K562 (cell line): ENCODE results near the gene S100A4. TPM values are rescaled to one million over a fixed set of nuclear protein-coding genes. Genes with fewer than 3 reads are reported as not detected.

ENCODE experiments used
- ATAC-seq: fragments of 200-7000 bp; cut with Tn5 transposase; 3 replicates; pipeline ENCODE4 v1.9.1; 2020; ENCODE audit warnings: moderate library complexity
- BruUV-seq: library from RNA; stranded (reverse); fragments of 400-500 nt; replicated peaks from 2 replicates; lab custom pipeline; 2021; lab: Mats Ljungman, UMichigan
- CTCF ChIA-PET: fragments of 300-600 bp; formaldehyde crosslinking; extraction: SDS; loops from one replicate; lab custom pipeline; 2021; ENCODE audit warnings: low intra/inter-chr PET ratio; lab: Yijun Ruan, JAX
- POLR2A ChIA-PET: fragments of 300-600, 350-650 bp; sonication (Branson Sonifier 250); formaldehyde crosslinking; extraction: SDS; loops from one replicate; lab custom pipeline; 2021; ENCODE audit warnings: antibody characterized with exemption, inconsistent platforms; lab: Yijun Ruan, JAX
- DNase-seq, 4 experiments: peaks; one replicate each; pipeline versions ENCODE4 v3.0.0 to v3.0.0-alpha.2; 2011 to 2018; ENCODE audit warnings: low spot score in 3 of 4, mixed read lengths in 3 of 4; ENCODE audit errors: extremely low read depth in 1 of 4
- FAIRE-seq: peaks from 2 replicates; lab custom pipeline; 2011; peaks lifted over from hg19 to GRCh38; lab: Jason Lieb, UNC
- H2AFZ ChIP-seq: 2 replicates; pipeline ENCODE4 v1.6.0; 2011; ENCODE audit warnings: low read depth, low read length, control low read depth, inconsistent platforms
- H3K27ac ChIP-seq: fragments of 200-600 bp; 3 replicates; pipeline ENCODE4 v1.8.0; 2011; ENCODE audit warnings: low read depth, mild to moderate bottlenecking, control low read depth, inconsistent platforms, low read length, moderate library complexity, mixed read lengths; ENCODE audit errors: extremely low read depth
- H3K27me3 ChIP-seq, 2 experiments: fragments of 300-600 bp in 1 of 2; 2 replicates in 1 of 2; 3 replicates in 1 of 2; pipeline versions ENCODE4 v1.6.0 to v1.8.0; 2011; ENCODE audit warnings: inconsistent platforms in 2 of 2, low read length in 2 of 2, mild to moderate bottlenecking in 1 of 2, mixed read lengths in 1 of 2, moderate library complexity in 1 of 2; ENCODE audit not compliant: control insufficient read depth in 2 of 2, insufficient read depth in 2 of 2
- H3K36me3 ChIP-seq: fragments of 300-600 bp; 3 replicates; pipeline ENCODE4 v1.8.0; 2011; ENCODE audit warnings: mild to moderate bottlenecking, low read length, inconsistent platforms; ENCODE audit not compliant: control insufficient read depth, insufficient read depth
- H3K4me1 ChIP-seq, 2 experiments: fragments of 200-600 bp in 1 of 2; replicated peaks in 1 of 2; 2 replicates in 1 of 2; 3 replicates in 1 of 2; pipeline versions ENCODE4 v1.5.1 to v1.8.0; 2011; ENCODE audit warnings: inconsistent platforms in 2 of 2, low read length in 2 of 2, mild to moderate bottlenecking in 1 of 2, mixed read lengths in 1 of 2, moderate library complexity in 1 of 2; ENCODE audit not compliant: control insufficient read depth in 2 of 2, insufficient read depth in 2 of 2
- H3K4me2 ChIP-seq: 2 replicates; pipeline ENCODE4 v1.6.1; 2011; ENCODE audit warnings: low read length, control low read depth, inconsistent platforms, mixed read lengths; ENCODE audit not compliant: insufficient read depth
- H3K4me3 ChIP-seq: fragments of 200-600 bp; sonication (generic), shearing (Covaris generic); 2 replicates; pipeline ENCODE4 v1.5.1; 2016; ENCODE audit warnings: control low read depth, inconsistent platforms
- H3K79me2 ChIP-seq: fragments of 200-600 bp; 3 replicates; pipeline ENCODE4 v1.8.0; 2011; ENCODE audit warnings: low read length, inconsistent platforms; ENCODE audit not compliant: control insufficient read depth, insufficient read depth
- H3K9ac ChIP-seq, 2 experiments: 2 replicates each; pipeline versions ENCODE4 v1.6.0 to v1.6.1; 2011; ENCODE audit warnings: low read depth in 2 of 2, low read length in 2 of 2, control low read depth in 1 of 2, inconsistent platforms in 1 of 2, mild to moderate bottlenecking in 1 of 2, mixed read lengths in 1 of 2; ENCODE audit not compliant: insufficient read depth in 1 of 2
- H3K9me1 ChIP-seq: one replicate; pipeline ENCODE4 v1.6.0; 2011; ENCODE audit warnings: inconsistent platforms, mild to moderate bottlenecking, low read length, moderate library complexity; ENCODE audit not compliant: control insufficient read depth, insufficient read depth
- H3K9me3 ChIP-seq: replicated peaks from 2 replicates; pipeline ENCODE4 v1.5.1; 2011; ENCODE audit warnings: low read depth, low read length, inconsistent platforms; ENCODE audit not compliant: control insufficient read depth, insufficient read depth
- H4K20me1 ChIP-seq: replicated peaks from 2 replicates; pipeline ENCODE4 v1.6.1; 2011; ENCODE audit warnings: low read length, inconsistent platforms, mixed read lengths; ENCODE audit not compliant: control insufficient read depth, insufficient read depth
- ARID3B ChIP-seq: fragments of 250-450 bp; sonication (Bioruptor Pico); IDR thresholded peaks from 2 replicates; pipeline ENCODE4 v1.4.0; 2020; ENCODE audit warnings: borderline replicate concordance
- BHLHE40 ChIP-seq: IDR thresholded peaks from 2 replicates; pipeline ENCODE4 v1.6.1; 2011; ENCODE audit warnings: low read length, improper control_type of control experiment
- CEBPZ ChIP-seq: fragments of 150-350 bp; IDR thresholded peaks from 2 replicates; pipeline ENCODE4 v1.6.1; 2014; ENCODE audit warnings: low read depth, mild to moderate bottlenecking, low read length, borderline replicate concordance
- EP300 ChIP-seq: IDR thresholded peaks from 2 replicates; pipeline ENCODE4 v1.6.1; 2012; ENCODE audit warnings: low read length, improper control_type of control experiment
- ETV1 ChIP-seq: fragments of 450-650 bp; conservative IDR thresholded peaks from 2 replicates; pipeline ENCODE4 v1.6.1; 2016; ENCODE audit warnings: missing genetic modification characterization, control low read depth, low read depth, missing compliant biosample characterization
- HIVEP1 ChIP-seq: fragments of 250-450 bp; sonication (Bioruptor Pico); IDR thresholded peaks from 2 replicates; pipeline ENCODE4 v1.4.0; 2020; ENCODE audit warnings: mild to moderate bottlenecking
- NFIC ChIP-seq: fragments of 450-650 bp; IDR thresholded peaks from 2 replicates; pipeline ENCODE4 v1.6.1; 2017; ENCODE audit warnings: mild to moderate bottlenecking, inconsistent platforms
- SREBF2 ChIP-seq: sonication (generic); formaldehyde crosslinking; IDR thresholded peaks from 2 replicates; pipeline ENCODE4 v1.4.0; 2020; ENCODE audit warnings: mild to moderate bottlenecking, missing genetic modification reagents
- TEAD1 ChIP-seq, 2 experiments: fragments of 450-650 bp in 1 of 2; sonication (generic) in 1 of 2; formaldehyde crosslinking; IDR thresholded peaks; 2 replicates each; pipeline versions ENCODE4 v1.4.0 to v1.8.0; 2020 to 2022; ENCODE audit warnings: mild to moderate bottlenecking in 2 of 2, missing genetic modification reagents in 1 of 2
- ZBED1 ChIP-seq: IDR thresholded peaks from 2 replicates; pipeline ENCODE4 v1.6.1; 2014
- ZBTB9 ChIP-seq: fragments of 450-650 bp; formaldehyde crosslinking; IDR thresholded peaks from 2 replicates; pipeline ENCODE4 v1.4.0; 2020; ENCODE audit warnings: mild to moderate bottlenecking, moderate library complexity
- ZNF133 ChIP-seq: fragments of 250-450 bp; sonication (Bioruptor Pico); IDR thresholded peaks from 2 replicates; pipeline ENCODE4 v1.4.0; 2020; ENCODE audit warnings: mild to moderate bottlenecking
- ZNF239 ChIP-seq: fragments of 250-450 bp; sonication (Bioruptor Pico); IDR thresholded peaks from 2 replicates; pipeline ENCODE4 v1.4.0; 2020; ENCODE audit warnings: mild to moderate bottlenecking
- WGBS: fragments of 100-300 bp; shearing (Covaris generic); methylation state at CpG from one replicate; pipeline ENCODE4 v1.1.6; 2016; ENCODE audit warnings: low coverage, mixed read lengths; ENCODE audit not compliant: insufficient coverage; ENCODE audit errors: missing lambda C conversion rate; 5-methylcytosine and 5-hydroxymethylcytosine counted together
- in situ Hi-C: fragments of 300-500 bp; cut with MboI; formaldehyde crosslinking; loops from 4 replicates; pipeline ENCODE4 v1.15.0; 2018; ENCODE audit warnings: inconsistent platforms, mixed read lengths
- intact Hi-C: fragments of 100-400 bp; cut with micrococcal nuclease; formaldehyde crosslinking; loops from 2 replicates; pipeline ENCODE4 v1.14.2; 2022
- polyA plus RNA-seq, 8 experiments: library from polyadenylated mRNA; depleted of rRNA in 4 of 8; stranded (reverse) in 5 of 8; unstranded in 3 of 8; fragments of >200 nt; fragmentation: Nextera tagmentation in 2 of 8; fragmentation: Illumina TruSeq in 1 of 8; extraction: Ambion mirVana in 2 of 8; extraction: Trizol in 1 of 8; gene quantifications; 2 replicates each; pipeline versions ENCODE4 v1.2.1 to v1.2.3, GENCODE V29; 2011 to 2014; ENCODE audit warnings: inconsistent platforms in 1 of 8, missing spikeins in 1 of 8
- total RNA-seq, 7 experiments: library from RNA; depleted of rRNA in 6 of 7; stranded (reverse); fragments of >200 nt in 6 of 7; fragmentation: Illumina TruSeq in 2 of 7; extraction: Trizol in 2 of 7; gene quantifications; 2 replicates each; pipeline versions ENCODE4 v1.2.1 to v1.2.3, GENCODE V29; 2011 to 2021; ENCODE audit warnings: low replicate concordance in 1 of 7

S100A4 gene
- total and polyA plus RNA-seq, 9 of the 15 experiments (the other 6 are each of a cell fraction or from before 2014, with no cell fraction given) = 3.7 to 20.1 (median 11.2) TPM

DNA sequence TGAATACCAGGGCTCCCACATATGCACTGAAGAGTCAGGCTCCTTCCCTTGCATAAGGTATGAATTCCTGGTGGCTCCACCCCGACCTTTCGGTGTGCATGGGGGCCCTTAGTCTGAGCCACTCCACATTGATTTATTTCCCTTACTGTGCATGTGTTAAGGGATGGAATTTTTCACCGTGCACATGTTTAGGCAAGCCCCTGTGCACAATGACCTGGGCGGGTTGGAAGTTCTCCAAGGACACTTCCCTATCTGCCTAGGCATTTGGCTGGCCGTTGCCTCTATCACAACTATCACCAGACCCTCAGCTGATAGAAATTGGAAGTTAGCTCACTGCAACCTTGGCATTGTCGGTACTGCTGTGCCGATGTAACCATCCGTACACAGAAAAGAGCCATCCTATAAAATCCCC is 19.5 kb downstream of the S100A4 start (continued):
- TF ChIP-seq ARID3B (CRISPR knock-in tag) (0 out of 2 replicates have a peak, but pooled peaks have one; percentile 68), EP300 (peak; percentile 68; the same call in 1 of the 2 replicates), BHLHE40 (no peak), NFIC (peak; percentile 73), ZNF239 (CRISPR knock-in tag) (no peak), TEAD1 (CRISPR knock-in tag; IDR thresholded peaks at IDR 0.05) (0 out of 4 replicates have a peak, but pooled peaks of 1 of the 2 experiments have one; percentile 29), HIVEP1 (CRISPR knock-in tag) (0 out of 2 replicates have a peak, but pooled peaks have one; percentile 26)
- TF ChIP-seq, all 486 proteins: peak for 22

- ChIA-PET POLR2A (interaction anchor here (0.6 to 3.3 kb wide), 9 partner anchors 8 to 465 kb away, joined by 3 to 15 read pairs (median 3); partner anchors contain the start of genes CHTOP, S100A13 and S100A5), CTCF (no interaction called here)
- BruUV-seq = no TSS peak
- DNase-seq (peak in 1 of 4 experiments; percentile 14), FAIRE-seq (no peak), ATAC-seq (peak; percentile 56)
- intact Hi-C loops (no loop called here), in situ Hi-C loops (no loop called here)
- peaks cover 17 to 25% of the 10 kb centered on the region in 2 experiments for H3K4me1 ChIP-seq
- H3K27me3 ChIP-seq = no peaks in the 10 kb centered on the region
- peaks cover 2% of the 10 kb centered on the region; the same call in 1 of the 2 replicates for H3K9me3 ChIP-seq
- H3K9ac ChIP-seq = peak overlapping the region in 1 of 2 experiments; percentile 8; a peak in 1 of 4 replicates
- no peaks in the 10 kb centered on the region for H4K20me1 ChIP-seq
- no peaks in the 10 kb centered on the region for H3K79me2 ChIP-seq
- H2AFZ ChIP-seq = peak overlapping the region; percentile 87
- no peak overlapping the region for H3K4me2 ChIP-seq
- H3K36me3 ChIP-seq = no peaks in the 10 kb centered on the region
- WGBS = 41% methylated on average over 3 of the region's 3 CpGs
- no peak overlapping the region for H3K4me3 ChIP-seq
- H3K27ac ChIP-seq = no peak overlapping the region
- no peaks in the 10 kb centered on the region for H3K9me1 ChIP-seq
- TF ChIP-seq ZNF133 (CRISPR knock-in tag) (no peak), SREBF2 (CRISPR knock-in tag) (no peak), CEBPZ (no peak), ZBTB9 (CRISPR knock-in tag) (no peak), ZBED1 (no peak), ETV1 (tag) (no peak)
These were observed 20.4 kb downstream of the S100A4 start for GRCh38 chr1:153525088-153525728.
